ENCODE measurements around the gene GPR3. TPM values are rescaled to one million over a fixed set of nuclear protein-coding genes. Genes with fewer than 3 reads are reported as not detected.

The GPR3 gene
- total RNA-seq, 1 experiment from 2014 or later: 0.65 TPM

DNA sequence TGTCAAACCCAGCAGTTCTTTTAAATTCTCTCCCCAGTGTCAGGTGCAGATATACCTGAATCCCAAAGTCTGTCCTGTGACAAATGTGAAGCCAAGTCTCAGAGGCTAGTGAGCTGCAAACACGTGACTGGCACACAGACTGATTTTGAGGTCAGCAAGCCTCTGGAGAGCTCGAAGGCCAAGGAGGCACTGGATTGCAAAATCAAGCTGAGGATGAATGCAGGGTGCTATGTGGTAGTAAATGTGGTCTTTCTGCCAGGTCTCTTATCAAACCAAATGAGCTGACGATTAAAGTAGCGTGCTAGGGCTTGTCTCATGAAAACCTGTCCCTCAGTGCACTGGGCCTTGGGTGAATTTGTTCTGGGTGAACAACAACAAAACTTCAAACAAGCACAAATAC lies 20.6 kb downstream of the GPR3 start:
- intact Hi-C loops (cut with micrococcal nuclease): no loop called here
- H3K36me3 Mint-ChIP-seq (ENCODE audit: insufficient read depth, unreplicated experiment): peaks cover 90% of the 10 kb centered on the region
- ChIA-PET POLR2A (interaction anchor here (0.6 to 1.6 kb wide), 4 partner anchors 16 to 394 kb away, joined by 3 to 4 read pairs (median 4); no protein-coding TSS in a partner anchor), CTCF (interaction anchor here (0.8 to 2.1 kb wide), 5 partner anchors 12 to 367 kb away, joined by 3 to 12 read pairs (median 4); no protein-coding TSS in a partner anchor)
- H3K27ac Mint-ChIP-seq (ENCODE audit: low read depth, unreplicated experiment): no peak overlapping the region
- no peak overlapping the region for H3K4me3 Mint-ChIP-seq (ENCODE audit: unreplicated experiment)
- no TSS peak for BruUV-seq (replicated peaks)
- H3K27me3 Mint-ChIP-seq (ENCODE audit: insufficient read depth, unreplicated experiment): no peaks in the 10 kb centered on the region
- TF ChIP-seq, protein P1, sequence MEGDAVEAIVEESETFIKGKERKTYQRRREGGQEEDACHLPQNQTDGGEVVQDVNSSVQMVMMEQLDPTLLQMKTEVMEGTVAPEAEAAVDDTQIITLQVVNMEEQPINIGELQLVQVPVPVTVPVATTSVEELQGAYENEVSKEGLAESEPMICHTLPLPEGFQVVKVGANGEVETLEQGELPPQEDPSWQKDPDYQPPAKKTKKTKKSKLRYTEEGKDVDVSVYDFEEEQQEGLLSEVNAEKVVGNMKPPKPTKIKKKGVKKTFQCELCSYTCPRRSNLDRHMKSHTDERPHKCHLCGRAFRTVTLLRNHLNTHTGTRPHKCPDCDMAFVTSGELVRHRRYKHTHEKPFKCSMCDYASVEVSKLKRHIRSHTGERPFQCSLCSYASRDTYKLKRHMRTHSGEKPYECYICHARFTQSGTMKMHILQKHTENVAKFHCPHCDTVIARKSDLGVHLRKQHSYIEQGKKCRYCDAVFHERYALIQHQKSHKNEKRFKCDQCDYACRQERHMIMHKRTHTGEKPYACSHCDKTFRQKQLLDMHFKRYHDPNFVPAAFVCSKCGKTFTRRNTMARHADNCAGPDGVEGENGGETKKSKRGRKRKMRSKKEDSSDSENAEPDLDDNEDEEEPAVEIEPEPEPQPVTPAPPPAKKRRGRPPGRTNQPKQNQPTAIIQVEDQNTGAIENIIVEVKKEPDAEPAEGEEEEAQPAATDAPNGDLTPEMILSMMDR (IDR thresholded peaks at IDR 0.05; ENCODE audit: unreplicated experiment): no peak
- peaks cover 7% of the 10 kb centered on the region for H3K4me1 Mint-ChIP-seq (ENCODE audit: insufficient read depth, unreplicated experiment)
- no peak for DNase-seq (ENCODE audit: unreplicated experiment)
- no peaks in the 10 kb centered on the region for H3K9me3 Mint-ChIP-seq (ENCODE audit: unreplicated experiment)

DNA sequence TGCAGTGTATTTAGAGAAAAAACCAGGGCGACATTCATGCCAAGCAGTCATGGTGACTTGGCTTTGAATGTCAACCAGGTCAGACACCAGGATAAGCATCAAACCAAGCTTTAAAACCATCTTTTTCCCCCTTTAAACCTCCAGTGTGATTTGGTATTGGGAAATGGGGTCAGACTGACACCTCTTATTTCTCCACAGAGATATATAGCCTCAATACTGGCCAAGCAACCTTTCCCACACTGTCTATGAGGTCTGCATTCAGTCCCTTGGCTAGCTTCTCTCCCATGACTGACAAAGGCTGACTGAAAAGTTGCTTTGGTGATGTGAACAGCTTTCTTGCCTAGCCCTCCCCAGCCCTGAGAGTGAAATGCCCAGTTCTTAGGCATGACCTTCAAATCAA lies 21.7 kb downstream of the GPR3 start:
- H3K27me3 Mint-ChIP-seq (ENCODE audit: insufficient read depth, unreplicated experiment): no peaks in the 10 kb centered on the region
- BruUV-seq (replicated peaks): no TSS peak
- intact Hi-C loops (cut with micrococcal nuclease): no loop called here
- peaks cover 12% of the 10 kb centered on the region for H3K4me1 Mint-ChIP-seq (ENCODE audit: insufficient read depth, unreplicated experiment)
- H3K4me3 Mint-ChIP-seq (ENCODE audit: unreplicated experiment): no peak overlapping the region
- H3K27ac Mint-ChIP-seq (ENCODE audit: low read depth, unreplicated experiment): no peak overlapping the region
- CTCF ChIA-PET: interaction anchor here (0.6 to 3.3 kb wide), 8 partner anchors 9 to 255 kb away, joined by 3 to 30 read pairs (median 4); no protein-coding TSS in a partner anchor
- TF ChIP-seq, protein P1 (IDR thresholded peaks at IDR 0.05; ENCODE audit: unreplicated experiment): no peak
- H3K36me3 Mint-ChIP-seq (ENCODE audit: insufficient read depth, unreplicated experiment): peaks cover 90% of the 10 kb centered on the region
- POLR2A ChIA-PET: interaction anchor here (0.6 to 1.0 kb wide), 2 partner anchors 150 to 395 kb away, joined by 3 read pairs; no protein-coding TSS in a partner anchor
- no peaks in the 10 kb centered on the region for H3K9me3 Mint-ChIP-seq (ENCODE audit: unreplicated experiment)
- DNase-seq (ENCODE audit: unreplicated experiment): no peak

DNA sequence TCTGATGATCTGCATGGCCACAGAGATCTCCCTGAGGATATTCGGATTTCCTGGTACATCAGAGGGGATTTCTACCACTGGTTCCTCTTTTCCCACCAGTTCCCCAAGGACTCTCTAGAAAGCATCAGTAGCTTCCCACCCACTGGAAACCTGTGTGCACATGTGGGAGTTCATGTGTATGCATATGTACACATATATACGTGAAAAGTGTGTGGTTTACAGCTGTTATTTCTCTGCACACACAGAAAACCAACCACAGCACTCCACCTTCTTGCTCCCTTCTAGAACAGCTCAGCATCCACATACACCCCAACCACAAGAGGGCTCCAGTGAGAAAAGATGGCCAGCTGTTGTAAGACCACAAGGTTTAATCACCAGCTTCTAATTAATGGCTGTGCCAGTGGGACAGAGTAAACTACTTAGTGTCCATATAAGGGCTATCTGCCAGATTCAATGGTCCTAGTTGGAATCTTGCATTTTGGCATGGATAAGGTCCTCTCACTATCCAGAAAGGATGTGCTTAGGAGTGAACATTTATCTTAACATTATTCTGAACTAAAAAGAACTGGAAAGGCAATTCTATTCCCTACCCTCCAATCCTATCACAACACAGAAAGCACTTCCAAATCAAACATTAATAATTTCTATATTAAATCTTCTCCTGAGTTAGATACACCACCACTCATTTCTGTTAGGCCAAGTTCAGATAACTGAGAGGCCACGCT lies 24.1 kb downstream of the GPR3 start:
- intact Hi-C loops (cut with micrococcal nuclease): loop anchor here (1.0 kb wide), 2 partner anchors 101 to 190 kb away; no protein-coding TSS in a partner anchor
- peak; percentile 73 for DNase-seq (ENCODE audit: unreplicated experiment)
- POLR2A ChIA-PET: interaction anchor here (0.7 to 1.5 kb wide), 5 partner anchors 20 to 186 kb away, joined by 3 to 9 read pairs (median 4); partner anchors contain the start of gene WASF2
- peaks cover 80% of the 10 kb centered on the region for H3K36me3 Mint-ChIP-seq (ENCODE audit: insufficient read depth, unreplicated experiment)
- CTCF ChIA-PET: interaction anchor here (0.6 to 3.3 kb wide), 10 partner anchors 12 to 338 kb away, joined by 3 to 30 read pairs (median 4); no protein-coding TSS in a partner anchor
- TF ChIP-seq, protein P1 (IDR thresholded peaks at IDR 0.05; ENCODE audit: unreplicated experiment): peak; percentile 58
- TSS peak; percentile 14 for BruUV-seq (replicated peaks)
- no peaks in the 10 kb centered on the region for H3K9me3 Mint-ChIP-seq (ENCODE audit: unreplicated experiment)
- no peaks in the 10 kb centered on the region for H3K27me3 Mint-ChIP-seq (ENCODE audit: insufficient read depth, unreplicated experiment)
- H3K4me3 Mint-ChIP-seq (ENCODE audit: unreplicated experiment): no peak overlapping the region
- peaks cover 12% of the 10 kb centered on the region for H3K4me1 Mint-ChIP-seq (ENCODE audit: insufficient read depth, unreplicated experiment)
- peak overlapping the region; percentile 19 for H3K27ac Mint-ChIP-seq (ENCODE audit: low read depth, unreplicated experiment)

DNA sequence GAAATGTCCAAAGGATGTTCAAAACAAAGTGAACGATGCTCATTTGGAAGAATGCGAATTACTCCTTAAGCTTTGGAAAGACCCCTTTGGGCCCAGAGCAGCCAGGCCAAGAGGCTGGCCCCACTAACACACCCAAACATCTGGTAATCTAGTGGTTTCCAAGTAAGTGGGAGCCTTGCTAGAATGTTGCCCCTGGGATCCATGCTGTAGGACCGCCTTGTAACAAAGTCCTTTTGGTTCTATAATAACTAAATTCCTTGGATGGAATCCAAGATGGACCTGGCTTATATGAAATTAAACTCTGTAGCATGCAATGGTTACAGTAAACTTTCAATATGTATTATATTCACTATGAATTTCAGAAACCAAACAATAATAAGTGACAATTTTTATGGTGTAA lies 25.3 kb downstream of the GPR3 start:
- Mint-ChIP-seq H3K27ac (ENCODE audit: low read depth, unreplicated experiment) (peak overlapping the region; percentile 75), H3K27me3 (ENCODE audit: insufficient read depth, unreplicated experiment) (no peaks in the 10 kb centered on the region), H3K4me3 (ENCODE audit: unreplicated experiment) (no peak overlapping the region), H3K36me3 (ENCODE audit: insufficient read depth, unreplicated experiment) (peaks cover 77% of the 10 kb centered on the region), H3K4me1 (ENCODE audit: insufficient read depth, unreplicated experiment) (peaks cover 12% of the 10 kb centered on the region), H3K9me3 (ENCODE audit: unreplicated experiment) (no peaks in the 10 kb centered on the region)
- ChIA-PET CTCF (interaction anchor here (0.6 to 1.5 kb wide), 7 partner anchors 18 to 301 kb away, joined by 3 to 5 read pairs (median 3); no protein-coding TSS in a partner anchor), POLR2A (interaction anchor here (0.6 to 2.0 kb wide), 4 partner anchors 12 to 92 kb away, joined by 3 to 12 read pairs (median 4); partner anchors contain the start of gene WASF2)
- no peak for DNase-seq (ENCODE audit: unreplicated experiment)
- TF ChIP-seq, protein P1 (IDR thresholded peaks at IDR 0.05; ENCODE audit: unreplicated experiment): no peak
- intact Hi-C loops (cut with micrococcal nuclease): no loop called here
- BruUV-seq (replicated peaks): no TSS peak
